Breast epithelium (tissue), 3 donors: Measurements from ENCODE around the gene SEMA6D.

ENCODE experiments used
- POLR2A ChIP-seq: fragments of 450-650 bp; IDR thresholded peaks from one replicate; pipeline ENCODE4 v1.6.1; 2016; ENCODE audit warnings: antibody characterized with exemption, mild to moderate bottlenecking, moderate library complexity
- POLR2AphosphoS5 ChIP-seq, 3 donors: sonication (generic); formaldehyde crosslinking; IDR thresholded peaks; one replicate each; pipeline ENCODE4 v1.6.1; 2017; ENCODE audit warnings: antibody characterized with exemption in 3 of 3
- TF ChIP-seq, protein P1 (sequence below), 3 donors: fragments of 450-650 bp; IDR thresholded peaks; one replicate each; pipeline ENCODE4 v1.5.1; 2016 to 2017; ENCODE audit warnings: antibody characterized with exemption in 3 of 3, mild to moderate bottlenecking in 3 of 3, moderate library complexity in 3 of 3

DNA sequence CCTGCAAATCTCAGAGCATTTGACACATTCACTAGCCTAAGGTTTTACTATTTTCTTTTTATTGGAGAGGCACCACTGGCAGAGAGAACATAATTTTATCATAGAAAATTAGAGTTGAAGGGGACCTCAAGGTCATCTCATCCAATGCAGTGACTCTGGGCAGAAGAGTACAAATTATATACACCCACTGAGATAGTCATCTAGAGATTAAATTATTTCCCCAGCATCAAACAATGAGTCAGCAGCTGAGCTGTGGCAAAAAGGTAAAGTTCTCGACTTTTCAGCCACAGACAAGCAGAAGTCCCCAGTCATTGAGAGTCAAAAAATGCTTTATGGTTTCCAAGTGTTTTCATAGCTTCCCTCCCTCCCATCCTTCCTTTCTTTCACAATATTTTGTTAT, 39.3 kb upstream of the SEMA6D start:
- TF ChIP-seq, protein P1, sequence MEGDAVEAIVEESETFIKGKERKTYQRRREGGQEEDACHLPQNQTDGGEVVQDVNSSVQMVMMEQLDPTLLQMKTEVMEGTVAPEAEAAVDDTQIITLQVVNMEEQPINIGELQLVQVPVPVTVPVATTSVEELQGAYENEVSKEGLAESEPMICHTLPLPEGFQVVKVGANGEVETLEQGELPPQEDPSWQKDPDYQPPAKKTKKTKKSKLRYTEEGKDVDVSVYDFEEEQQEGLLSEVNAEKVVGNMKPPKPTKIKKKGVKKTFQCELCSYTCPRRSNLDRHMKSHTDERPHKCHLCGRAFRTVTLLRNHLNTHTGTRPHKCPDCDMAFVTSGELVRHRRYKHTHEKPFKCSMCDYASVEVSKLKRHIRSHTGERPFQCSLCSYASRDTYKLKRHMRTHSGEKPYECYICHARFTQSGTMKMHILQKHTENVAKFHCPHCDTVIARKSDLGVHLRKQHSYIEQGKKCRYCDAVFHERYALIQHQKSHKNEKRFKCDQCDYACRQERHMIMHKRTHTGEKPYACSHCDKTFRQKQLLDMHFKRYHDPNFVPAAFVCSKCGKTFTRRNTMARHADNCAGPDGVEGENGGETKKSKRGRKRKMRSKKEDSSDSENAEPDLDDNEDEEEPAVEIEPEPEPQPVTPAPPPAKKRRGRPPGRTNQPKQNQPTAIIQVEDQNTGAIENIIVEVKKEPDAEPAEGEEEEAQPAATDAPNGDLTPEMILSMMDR (IDR thresholded peaks at IDR 0.05), result no peak
- TF ChIP-seq POLR2A, result no peak
- no peak for TF ChIP-seq POLR2AphosphoS5 (IDR thresholded peaks at IDR 0.05)
